ENCODE results near the gene ADAMTS2.

ADAMTS2 gene

GRCh38 chr5:179161901-179162300, 183.4 kb downstream of the ADAMTS2 start:
- DNase-seq (ENCODE audit: low read depth, low spot score), result no peak

GRCh38 chr5:179160584-179160983, 184.7 kb downstream of the ADAMTS2 start:
- DNase-seq (ENCODE audit: low read depth, low spot score), result no peak

- DNase-seq (ENCODE audit: low read depth, low spot score), result no peak
Measured at GRCh38 chr5:179158556-179158955, 186.7 kb downstream of the ADAMTS2 start.

- DNase-seq (ENCODE audit: low read depth, low spot score), result no peak
Measured at GRCh38 chr5:179154991-179155955, 190.0 kb downstream of the ADAMTS2 start.

GRCh38 chr5:179154346-179154990, 190.8 kb downstream of the ADAMTS2 start:
- no peak for DNase-seq (ENCODE audit: low read depth, low spot score)

- DNase-seq (ENCODE audit: low read depth, low spot score), result no peak
Measured at GRCh38 chr5:179153921-179154345, 191.3 kb downstream of the ADAMTS2 start.

GRCh38 chr5:179153341-179153901, 191.8 kb downstream of the ADAMTS2 start:
- no peak for DNase-seq (ENCODE audit: low read depth, low spot score)

- no peak for DNase-seq (ENCODE audit: low read depth, low spot score)
Measured at GRCh38 chr5:179152941-179153340, 192.3 kb downstream of the ADAMTS2 start.

- DNase-seq (ENCODE audit: low read depth, low spot score), result no peak
Measured at GRCh38 chr5:179152144-179152895, 192.9 kb downstream of the ADAMTS2 start.

GRCh38 chr5:179151286-179152118, 193.8 kb downstream of the ADAMTS2 start:
- DNase-seq (ENCODE audit: low read depth, low spot score), result no peak

- DNase-seq (ENCODE audit: low read depth, low spot score), result no peak
Measured at GRCh38 chr5:179150011-179150410, 195.2 kb downstream of the ADAMTS2 start.

- DNase-seq (ENCODE audit: low read depth, low spot score), result no peak
Measured at GRCh38 chr5:179149278-179149677, 196.0 kb downstream of the ADAMTS2 start.

GRCh38 chr5:179148703-179149170, 196.5 kb downstream of the ADAMTS2 start:
- no peak for DNase-seq (ENCODE audit: low read depth, low spot score)

- DNase-seq (ENCODE audit: low read depth, low spot score), result no peak
Measured at GRCh38 chr5:179147991-179148702, 197.1 kb downstream of the ADAMTS2 start.

GRCh38 chr5:179146277-179146676, 199.0 kb downstream of the ADAMTS2 start:
- no peak for DNase-seq (ENCODE audit: low read depth, low spot score)

GRCh38 chr5:179143446-179143845, 201.8 kb downstream of the ADAMTS2 start:
- DNase-seq (ENCODE audit: low read depth, low spot score), result peak; percentile 42

GRCh38 chr5:179142434-179143198, 202.6 kb downstream of the ADAMTS2 start:
- no peak for DNase-seq (ENCODE audit: low read depth, low spot score)

- DNase-seq (ENCODE audit: low read depth, low spot score), result no peak
Measured at GRCh38 chr5:179141867-179142266, 203.4 kb downstream of the ADAMTS2 start.

- DNase-seq (ENCODE audit: low read depth, low spot score), result no peak
Measured at GRCh38 chr5:179140293-179140692, 205.0 kb downstream of the ADAMTS2 start.

Measured in iPS DF 19.7 (cell line).